Breast epithelium (tissue), 3 donors: ENCODE measurements around the gene HID1.

Experiments used
- CTCF ChIP-seq, 3 donors: fragments of 450-650 bp; IDR thresholded peaks; one replicate each; pipeline ENCODE4 v1.5.1; 2016 to 2017; ENCODE audit warnings: antibody characterized with exemption in 3 of 3, mild to moderate bottlenecking in 3 of 3, moderate library complexity in 3 of 3
- POLR2A ChIP-seq: fragments of 450-650 bp; IDR thresholded peaks from one replicate; pipeline ENCODE4 v1.6.1; 2016; ENCODE audit warnings: antibody characterized with exemption, mild to moderate bottlenecking, moderate library complexity

GRCh38 chr17:74962622-74963394, 9.8 kb downstream of the HID1 start:
- no peak for TF ChIP-seq CTCF (IDR thresholded peaks at IDR 0.05)
- no peak for TF ChIP-seq POLR2A
